Immature natural killer cell (primary cell): ENCODE results near the gene DEPDC1. TPM values are rescaled to one million over a fixed set of nuclear protein-coding genes. Genes with fewer than 3 reads are reported as not detected.

Experiments
- DNase-seq, 3 donors: peaks; one replicate each; pipeline ENCODE4 v3.0.0; 2022; ENCODE audit warnings: mixed read lengths in 1 of 3
- H3K27ac Mint-ChIP-seq, 6 donors: one replicate each; pipeline ENCODE4 v1.8.0; 2020; ENCODE audit warnings: mixed read lengths in 6 of 6, mild to moderate bottlenecking in 5 of 6, inconsistent platforms in 4 of 6, moderate library complexity in 3 of 6
- H3K27me3 Mint-ChIP-seq, 3 donors: one replicate each; pipeline ENCODE4 v1.8.0; 2020 to 2021; ENCODE audit warnings: low read depth in 3 of 3, mild to moderate bottlenecking in 3 of 3, mixed read lengths in 3 of 3, moderate library complexity in 3 of 3, inconsistent platforms in 1 of 3
- H3K36me3 Mint-ChIP-seq, 3 donors: one replicate each; pipeline ENCODE4 v1.8.0; 2020; ENCODE audit warnings: mixed read lengths in 3 of 3, inconsistent platforms in 2 of 3, mild to moderate bottlenecking in 2 of 3
- H3K4me1 Mint-ChIP-seq, 2 donors: one replicate each; pipeline ENCODE4 v1.8.0; 2020; ENCODE audit warnings: inconsistent platforms in 2 of 2, mild to moderate bottlenecking in 2 of 2, mixed read lengths in 2 of 2, moderate library complexity in 1 of 2
- H3K4me3 Mint-ChIP-seq, 5 donors: one replicate each; pipeline ENCODE4 v1.8.0; 2020; ENCODE audit warnings: mild to moderate bottlenecking in 5 of 5, mixed read lengths in 5 of 5, inconsistent platforms in 3 of 5, moderate library complexity in 3 of 5
- H3K9me3 Mint-ChIP-seq, 6 donors: one replicate each; pipeline ENCODE4 v1.8.0; 2020; ENCODE audit warnings: mild to moderate bottlenecking in 6 of 6, mixed read lengths in 6 of 6, inconsistent platforms in 4 of 6, moderate library complexity in 3 of 6
- polyA plus RNA-seq, 3 donors: library from polyadenylated mRNA; unstranded; fragments of 300-500 nt; fragmentation: Illumina TruSeq; gene quantifications; one replicate each; pipeline ENCODE4 v1.2.3, GENCODE V29; 2021

DEPDC1 gene
- polyA plus RNA-seq: under 1 TPM in 2 of 3 donors, not detected in 1; 0.14 to 0.75 TPM

DNA sequence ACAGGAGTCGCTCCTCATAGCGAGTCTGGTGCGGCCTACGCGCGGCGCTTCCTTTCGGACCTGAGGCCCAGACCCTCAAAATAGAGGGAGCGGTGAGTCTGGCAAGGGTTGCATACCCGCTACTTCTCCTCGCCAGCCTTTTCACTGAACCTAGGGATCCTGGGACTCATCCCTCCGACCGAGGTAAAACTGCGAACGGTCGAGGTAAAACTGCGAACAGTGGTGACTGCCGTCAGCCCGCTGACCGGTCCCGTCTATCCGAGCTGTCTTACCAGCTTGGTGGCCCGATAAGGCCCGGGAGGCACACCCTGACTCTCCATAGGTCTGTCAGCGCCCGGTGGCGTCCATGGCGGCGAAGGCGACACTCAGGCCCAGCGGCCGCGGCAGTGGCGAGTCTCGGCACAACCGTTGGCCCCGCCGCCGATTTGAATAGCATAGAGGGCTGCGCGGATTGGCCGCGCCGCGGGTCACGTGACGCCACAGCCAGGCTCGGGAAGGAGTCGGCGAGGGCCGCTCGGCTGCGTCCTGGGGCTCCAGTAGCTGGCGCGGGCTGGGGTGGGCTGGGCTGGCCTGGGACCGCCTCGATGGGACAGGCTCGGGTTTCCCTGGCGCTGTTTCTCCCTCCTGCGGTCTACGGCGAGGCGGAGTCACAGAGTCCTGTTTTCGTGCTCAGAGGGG lies at the start of gene DEPDC1:
Gene DEPDC1 (minus strand): TSS at position 403 of the 678 bp plus-strand sequence. CDS start 83 bp downstream, at position 320.
- peak within 1 kb of the TSS in 4 of 6 donors; percentile 19 to 80 (median 69) for H3K27ac Mint-ChIP-seq
- peak within 1 kb of the TSS; percentile 87 to 92 (median 89) for H3K4me3 Mint-ChIP-seq
- peak; percentile 69 to 79 (median 78) for DNase-seq
- peaks cover 0 to 2% (median 0%) of the 10 kb centered on the region in 3 donors for H3K27me3 Mint-ChIP-seq
- peaks cover 0 to 5% (median 0%) of the 10 kb centered on the region in 6 donors for H3K9me3 Mint-ChIP-seq
- peaks cover 43 to 52% of the 10 kb centered on the region in 2 donors for H3K4me1 Mint-ChIP-seq
- H3K36me3 Mint-ChIP-seq: no peaks in the 10 kb centered on the region

GRCh38 chr1:68544651-68545050 lies 47.8 kb upstream of the DEPDC1 start:
- DNase-seq: no peak
- no peak overlapping the region for H3K4me3 Mint-ChIP-seq
- no peaks in the 10 kb centered on the region for H3K4me1 Mint-ChIP-seq
- no peaks in the 10 kb centered on the region for H3K36me3 Mint-ChIP-seq
- no peak overlapping the region for H3K27ac Mint-ChIP-seq
- peaks cover 0 to 5% (median 0%) of the 10 kb centered on the region in 3 donors for H3K27me3 Mint-ChIP-seq
- H3K9me3 Mint-ChIP-seq: peaks cover 3 to 16% (median 10%) of the 10 kb centered on the region in 6 donors

- Mint-ChIP-seq H3K27ac (no peak overlapping the region), H3K4me3 (no peak overlapping the region)
These were observed 45.7 kb upstream of the DEPDC1 start for GRCh38 chr1:68542586-68542985.

DNA sequence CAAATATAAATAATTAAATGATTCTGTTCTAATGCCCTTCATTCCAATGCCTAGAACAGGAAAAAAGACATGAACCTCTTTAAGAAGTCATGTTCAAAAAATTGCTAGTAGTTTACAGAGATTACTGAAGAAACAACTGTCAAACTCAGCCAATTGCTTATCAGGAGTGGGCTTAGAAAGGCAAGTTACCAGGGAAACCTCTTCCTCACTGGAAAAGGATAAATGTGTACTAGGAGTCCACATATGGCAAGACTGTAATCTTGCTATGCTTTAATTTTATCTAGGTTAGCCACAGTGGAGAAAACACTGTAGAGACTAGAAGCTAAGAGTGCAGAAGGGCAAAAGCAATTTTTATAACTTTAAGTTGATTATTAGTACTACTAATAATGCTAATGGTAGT lies 42.1 kb upstream of the DEPDC1 start:
- peaks cover 0 to 1% (median 0%) of the 10 kb centered on the region in 3 donors for H3K27me3 Mint-ChIP-seq
- H3K4me1 Mint-ChIP-seq: no peaks in the 10 kb centered on the region
- no peaks in the 10 kb centered on the region for H3K36me3 Mint-ChIP-seq
- no peak overlapping the region for H3K27ac Mint-ChIP-seq
- no peak overlapping the region for H3K4me3 Mint-ChIP-seq
- peaks cover 0 to 10% (median 1%) of the 10 kb centered on the region in 6 donors for H3K9me3 Mint-ChIP-seq
- no peak for DNase-seq

More at GRCh38 chr1:68542586-68542985, 45.7 kb upstream of the DEPDC1 start:
- Mint-ChIP-seq H3K4me1 (no peaks in the 10 kb centered on the region), H3K36me3 (no peaks in the 10 kb centered on the region), H3K27me3 (no peaks in the 10 kb centered on the region), H3K9me3 (peaks cover 0 to 7% (median 2%) of the 10 kb centered on the region in 6 donors)
- no peak for DNase-seq

- Mint-ChIP-seq H3K9me3 (peaks cover 2 to 32% (median 8%) of the 10 kb centered on the region in 6 donors), H3K4me1 (no peaks in the 10 kb centered on the region), H3K27me3 (peaks cover 0 to 3% (median 2%) of the 10 kb centered on the region in 3 donors), H3K27ac (no peak overlapping the region), H3K4me3 (no peak overlapping the region), H3K36me3 (no peaks in the 10 kb centered on the region)
- no peak for DNase-seq
These were observed 31.4 kb upstream of the DEPDC1 start for GRCh38 chr1:68528243-68528642.

GRCh38 chr1:68525781-68526180 lies 28.9 kb upstream of the DEPDC1 start:
- Mint-ChIP-seq H3K4me3 (no peak overlapping the region), H3K36me3 (no peaks in the 10 kb centered on the region), H3K4me1 (no peaks in the 10 kb centered on the region), H3K27ac (no peak overlapping the region), H3K9me3 (peaks cover 0 to 12% (median under 1%) of the 10 kb centered on the region in 6 donors), H3K27me3 (peaks cover 0 to 3% (median 2%) of the 10 kb centered on the region in 3 donors)
- no peak for DNase-seq

DNA sequence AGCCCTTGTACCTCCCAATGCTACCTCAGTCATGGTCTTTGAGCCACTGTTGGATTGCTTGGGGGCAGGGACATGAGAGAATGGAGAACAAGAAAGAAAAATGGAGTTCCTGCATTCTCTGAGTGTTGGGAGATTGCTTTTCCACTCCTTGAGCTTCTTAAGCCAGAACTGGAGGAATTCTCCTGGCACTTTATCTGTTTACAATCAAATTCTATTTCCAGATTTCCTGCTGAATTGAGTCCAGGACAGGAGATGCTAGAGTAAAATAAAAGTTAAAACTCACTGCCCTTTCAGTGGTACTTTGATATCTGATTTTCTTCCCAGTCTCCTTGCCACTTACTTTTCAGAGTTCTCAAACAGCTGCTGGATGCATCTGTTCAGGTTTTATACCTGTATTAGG lies 24.4 kb upstream of the DEPDC1 start:
- no peaks in the 10 kb centered on the region for H3K4me1 Mint-ChIP-seq

GRCh38 chr1:68516066-68516465 lies 19.2 kb upstream of the DEPDC1 start:
- Mint-ChIP-seq H3K9me3 (peaks cover 0 to 2% (median 0%) of the 10 kb centered on the region in 6 donors), H3K27me3 (peaks cover 1 to 4% (median 4%) of the 10 kb centered on the region in 3 donors), H3K36me3 (no peaks in the 10 kb centered on the region)

More for the DNA sequence above, 24.4 kb upstream of the DEPDC1 start:
- H3K27ac Mint-ChIP-seq: no peak overlapping the region
- peaks cover 0 to 4% (median 0%) of the 10 kb centered on the region in 6 donors for H3K9me3 Mint-ChIP-seq
- H3K27me3 Mint-ChIP-seq: peaks cover 1 to 4% (median 4%) of the 10 kb centered on the region in 3 donors
- no peak overlapping the region for H3K4me3 Mint-ChIP-seq
- no peak for DNase-seq
- no peaks in the 10 kb centered on the region for H3K36me3 Mint-ChIP-seq

DNA sequence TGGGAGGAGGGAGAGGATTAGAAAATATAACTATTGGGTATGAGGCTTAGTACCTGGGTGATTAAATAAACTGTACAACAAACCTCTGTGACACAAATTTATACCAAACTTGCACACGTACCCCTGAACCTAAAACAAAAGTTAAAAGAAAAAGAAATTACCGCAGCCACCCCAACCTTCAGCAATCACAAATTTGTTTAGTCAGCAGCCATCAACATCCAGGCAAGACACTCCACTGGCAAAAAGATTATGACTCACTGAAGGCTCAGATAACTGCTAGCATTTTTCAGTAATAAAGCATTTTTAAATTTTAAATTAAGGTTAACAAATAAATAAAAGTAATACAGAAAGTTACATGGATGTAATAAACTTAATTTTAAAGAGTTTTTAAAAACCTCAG lies 14.4 kb upstream of the DEPDC1 start:
- no peak overlapping the region for H3K4me3 Mint-ChIP-seq
- H3K36me3 Mint-ChIP-seq: no peaks in the 10 kb centered on the region
- H3K9me3 Mint-ChIP-seq: peaks cover 0 to 3% (median 0%) of the 10 kb centered on the region in 6 donors
- H3K27me3 Mint-ChIP-seq: peaks cover 0 to 2% (median 0%) of the 10 kb centered on the region in 3 donors
- H3K27ac Mint-ChIP-seq: no peak overlapping the region
- no peak for DNase-seq
- H3K4me1 Mint-ChIP-seq: no peaks in the 10 kb centered on the region

More at GRCh38 chr1:68516066-68516465, 19.2 kb upstream of the DEPDC1 start:
- no peak overlapping the region for H3K4me3 Mint-ChIP-seq
- H3K27ac Mint-ChIP-seq: no peak overlapping the region
- H3K4me1 Mint-ChIP-seq: no peaks in the 10 kb centered on the region
- no peak for DNase-seq

GRCh38 chr1:68506386-68506785 lies 9.5 kb upstream of the DEPDC1 start:
- Mint-ChIP-seq H3K27ac (no peak overlapping the region), H3K27me3 (no peaks in the 10 kb centered on the region), H3K9me3 (peaks cover 0 to 5% (median 2%) of the 10 kb centered on the region in 6 donors), H3K4me3 (no peak overlapping the region), H3K36me3 (no peaks in the 10 kb centered on the region), H3K4me1 (peaks cover 3 to 6% of the 10 kb centered on the region in 2 donors)
- no peak for DNase-seq

GRCh38 chr1:68503085-68503484 lies 6.2 kb upstream of the DEPDC1 start:
- Mint-ChIP-seq H3K4me3 (no peak overlapping the region), H3K27me3 (peaks cover 0 to 2% (median 0%) of the 10 kb centered on the region in 3 donors), H3K9me3 (peaks cover 0 to 5% (median 1%) of the 10 kb centered on the region in 6 donors), H3K27ac (no peak overlapping the region), H3K4me1 (peaks cover 16 to 19% of the 10 kb centered on the region in 2 donors), H3K36me3 (no peaks in the 10 kb centered on the region)
- no peak for DNase-seq

- Mint-ChIP-seq H3K9me3 (peaks cover 0 to 5% (median 0%) of the 10 kb centered on the region in 6 donors), H3K4me1 (peaks cover 43 to 53% of the 10 kb centered on the region in 2 donors), H3K27me3 (peaks cover 0 to 2% (median 0%) of the 10 kb centered on the region in 3 donors), H3K27ac (peak overlapping the region in 3 of 6 donors; percentile 23 to 80 (median 54)), H3K36me3 (no peaks in the 10 kb centered on the region), H3K4me3 (peak overlapping the region; percentile 87 to 92 (median 89))
- no peak for DNase-seq
These were observed 446 bp upstream of the DEPDC1 start for GRCh38 chr1:68497358-68497698.

DNA sequence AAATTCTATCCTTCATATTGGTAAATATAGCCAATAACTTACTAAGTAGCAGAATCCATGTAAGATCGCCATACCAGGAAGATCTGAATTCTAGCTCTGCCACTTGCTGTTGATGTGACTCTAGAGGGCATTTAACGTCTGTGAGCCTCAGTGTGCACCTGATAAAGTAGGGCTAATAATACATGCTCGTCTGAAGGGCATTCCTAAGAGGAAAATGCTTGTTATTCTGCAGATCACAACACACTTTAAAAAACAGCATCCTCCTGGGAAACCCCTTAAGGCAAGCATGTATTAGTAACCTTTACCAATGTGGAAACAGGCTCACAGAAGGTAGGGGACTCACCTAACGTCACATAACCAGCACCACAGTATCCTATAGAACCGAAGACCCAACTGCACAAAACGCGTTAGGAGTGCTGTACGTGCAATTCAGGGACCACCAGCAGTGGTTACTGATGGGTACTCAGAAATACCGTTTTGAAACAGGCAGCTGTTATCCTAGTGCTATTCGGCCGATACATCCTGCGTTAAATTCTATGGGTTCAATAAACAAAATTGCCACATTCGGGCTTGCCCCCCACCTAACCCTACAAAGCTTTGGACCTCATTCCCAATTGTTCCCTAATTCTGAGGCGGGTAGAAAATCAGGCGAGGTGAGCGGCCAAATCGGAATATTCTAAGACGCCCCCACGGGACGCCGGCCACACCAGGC lies 758 bp downstream of the DEPDC1 start:
- H3K27me3 Mint-ChIP-seq: peaks cover 0 to 2% (median 0%) of the 10 kb centered on the region in 3 donors
- DNase-seq: peak in 1 of 3 donors; percentile 1
- peaks cover 40 to 45% of the 10 kb centered on the region in 2 donors for H3K4me1 Mint-ChIP-seq
- H3K9me3 Mint-ChIP-seq: no peaks in the 10 kb centered on the region
- peak overlapping the region in 4 of 6 donors; percentile 19 to 79 (median 62) for H3K27ac Mint-ChIP-seq
- H3K4me3 Mint-ChIP-seq: peak overlapping the region; percentile 87 to 92 (median 89)
- no peaks in the 10 kb centered on the region for H3K36me3 Mint-ChIP-seq

GRCh38 chr1:68495532-68495931 lies 1.4 kb downstream of the DEPDC1 start:
- Mint-ChIP-seq H3K27me3 (no peaks in the 10 kb centered on the region), H3K4me1 (peaks cover 40 to 45% of the 10 kb centered on the region in 2 donors), H3K4me3 (peak overlapping the region; percentile 87 to 92 (median 89)), H3K36me3 (no peaks in the 10 kb centered on the region), H3K27ac (no peak overlapping the region), H3K9me3 (no peaks in the 10 kb centered on the region)
- DNase-seq: no peak
